GM20000 (cell line): ENCODE results near the gene CTNNA3.

Experiments
- DNase-seq: peaks from one replicate; pipeline ENCODE4 v3.0.0; 2012; ENCODE audit warnings: low spot score
- CTCF ChIP-seq: IDR thresholded peaks from 2 replicates; pipeline ENCODE4 v1.5.1; 2012; ENCODE audit warnings: mild to moderate bottlenecking, control low read depth; ENCODE audit errors: extremely low read depth, missing control alignments

Gene CTNNA3

GRCh38 chr10:65940816-65941662 lies 1755.0 kb downstream of the CTNNA3 start:
- no peak for DNase-seq

GRCh38 chr10:65940105-65940504 lies 1755.9 kb downstream of the CTNNA3 start:
- TF ChIP-seq CTCF: no peak

More at GRCh38 chr10:65940816-65941662, 1755.0 kb downstream of the CTNNA3 start:
- no peak for TF ChIP-seq CTCF

GRCh38 chr10:65931291-65932070 lies 1764.5 kb downstream of the CTNNA3 start:
- no peak for TF ChIP-seq CTCF
- DNase-seq: no peak

More at GRCh38 chr10:65940105-65940504, 1755.9 kb downstream of the CTNNA3 start:
- DNase-seq: no peak

- no peak for DNase-seq
- TF ChIP-seq CTCF: no peak
These were observed 1784.7 kb downstream of the CTNNA3 start for GRCh38 chr10:65911151-65911835.

- DNase-seq: no peak
- TF ChIP-seq CTCF: no peak
These were observed 1785.8 kb downstream of the CTNNA3 start for GRCh38 chr10:65910209-65910608.

- TF ChIP-seq CTCF: no peak
- no peak for DNase-seq
These were observed 1788.7 kb downstream of the CTNNA3 start for GRCh38 chr10:65907199-65907712.
